NCI-H2227 treated with DMSO at 0.1 percent for 48 hours (cell line): ENCODE data around the gene ARL14.
"Not testable (repeated sequence)": the region's sequence is repeated elsewhere in the genome, so short reads cannot be mapped to it uniquely, and the experiment has no call there.

Source experiments
- DNase-seq: peaks from one replicate; lab custom pipeline; 2025; lab: John Stamatoyannopoulos, UW

The ARL14 gene

GRCh38 chr3:160677459-160677881, 510 bp downstream of the ARL14 start:
- no peak for DNase-seq

- no peak for DNase-seq
Observed at GRCh38 chr3:160678292-160678842, 1.4 kb downstream of the ARL14 start.

- no peak for DNase-seq
Observed at GRCh38 chr3:160684368-160684740, 7.4 kb downstream of the ARL14 start.

GRCh38 chr3:160685144-160685766, 8.3 kb downstream of the ARL14 start:
- DNase-seq: no peak

- DNase-seq: no peak
Observed at GRCh38 chr3:160686955-160687535, 10.1 kb downstream of the ARL14 start.

- no peak for DNase-seq
Observed at GRCh38 chr3:160691151-160691550, 14.2 kb downstream of the ARL14 start.

GRCh38 chr3:160691962-160692361, 15.0 kb downstream of the ARL14 start:
- DNase-seq: no peak

GRCh38 chr3:160693191-160693590, 16.2 kb downstream of the ARL14 start:
- no peak for DNase-seq

- no peak for DNase-seq
Observed at GRCh38 chr3:160694345-160694744, 17.4 kb downstream of the ARL14 start.

- no peak for DNase-seq
Observed at GRCh38 chr3:160695003-160695402, 18.0 kb downstream of the ARL14 start.

GRCh38 chr3:160695915-160696327, 19.0 kb downstream of the ARL14 start:
- no peak for DNase-seq

- DNase-seq: no peak
Observed at GRCh38 chr3:160697637-160698380, 20.8 kb downstream of the ARL14 start.

- no peak for DNase-seq
Observed at GRCh38 chr3:160698599-160699195, 21.7 kb downstream of the ARL14 start.

GRCh38 chr3:160701490-160701889, 24.5 kb downstream of the ARL14 start:
- DNase-seq: no peak

GRCh38 chr3:160702290-160702689, 25.3 kb downstream of the ARL14 start:
- DNase-seq: no peak

- DNase-seq: no peak
Observed at GRCh38 chr3:160703974-160704373, 27.0 kb downstream of the ARL14 start.

GRCh38 chr3:160707187-160707794, 30.3 kb downstream of the ARL14 start:
- DNase-seq: peak; percentile 13

- DNase-seq: no peak
Observed at GRCh38 chr3:160709477-160710182, 32.7 kb downstream of the ARL14 start.

GRCh38 chr3:160713144-160713543, 36.2 kb downstream of the ARL14 start:
- not testable (repeated sequence) for DNase-seq

GRCh38 chr3:160719710-160720109, 42.8 kb downstream of the ARL14 start:
- DNase-seq: no peak

GRCh38 chr3:160720123-160720746, 43.3 kb downstream of the ARL14 start:
- DNase-seq: no peak
